Transverse colon (tissue), 4 donors: ENCODE results near the gene RETSAT. TPM values are rescaled to one million over a fixed set of nuclear protein-coding genes. Genes with fewer than 3 reads are reported as not detected.

Experiments used
- DNase-seq: peaks from one replicate; pipeline ENCODE4 v3.0.0-alpha.2; 2019
- H3K27ac ChIP-seq, 4 donors: fragments of 200-600 bp; sonication (generic); 2 replicates each; pipeline ENCODE4 v1.5.1; 2016 to 2018; ENCODE audit warnings: inconsistent platforms in 4 of 4
- H3K27me3 ChIP-seq: fragments of 200-600 bp; sonication (generic); 2 replicates; pipeline ENCODE4 v1.5.1; 2017; ENCODE audit warnings: inconsistent platforms
- H3K36me3 ChIP-seq, 4 donors: fragments of 200-600 bp; sonication (generic); 2 replicates each; pipeline ENCODE4 v1.5.1; 2017 to 2019; ENCODE audit warnings: inconsistent platforms in 4 of 4
- H3K4me1 ChIP-seq, 4 donors: fragments of 200-600 bp; sonication (generic); 2 replicates each; pipeline ENCODE4 v1.5.1; 2017 to 2020; ENCODE audit warnings: inconsistent platforms in 4 of 4
- H3K4me3 ChIP-seq, 4 donors: fragments of 200-600 bp; sonication (generic); 1 replicate in 1 of 4; 2 replicates in 3 of 4; pipeline versions ENCODE4 v1.5.1 to v1.6.1; 2017 to 2019; ENCODE audit warnings: inconsistent platforms in 4 of 4
- H3K9me3 ChIP-seq, 2 donors: fragments of 200-600 bp; sonication (generic); 2 replicates each; pipeline ENCODE4 v1.5.1; 2017 to 2019; ENCODE audit warnings: inconsistent platforms in 2 of 2
- EP300 ChIP-seq: sonication (generic); formaldehyde crosslinking; IDR thresholded peaks from one replicate; pipeline ENCODE4 v1.6.1; 2017; ENCODE audit warnings: antibody characterized with exemption, low read depth
- POLR2A ChIP-seq: fragments of 450-650 bp; IDR thresholded peaks from one replicate; pipeline ENCODE4 v1.6.1; 2016; ENCODE audit warnings: antibody characterized with exemption, mild to moderate bottlenecking, moderate library complexity
- POLR2AphosphoS5 ChIP-seq, 3 donors: sonication (generic); formaldehyde crosslinking; IDR thresholded peaks; one replicate each; pipeline ENCODE4 v1.6.1; 2016; ENCODE audit warnings: antibody characterized with exemption in 3 of 3
- WGBS, 2 donors: methylation state at CpG; one replicate each; pipeline ENCODE4 v1.1.5; 2018; ENCODE audit warnings: low coverage in 1 of 2; 5-methylcytosine and 5-hydroxymethylcytosine counted together
- in situ Hi-C, 4 donors: fragments of 200-750 bp; cut with MboI; loops; one replicate each; pipeline versions ENCODE4 v1.15.0 to v1.15.1; 2017; ENCODE audit warnings: low sequenced_read_pairs in 3 of 4, low pct_ligation_motif_present in 1 of 4, low pct_unique_long_range_greater_than_20kb in 1 of 4
- intact Hi-C: fragments of 100-400 bp; cut with DNase I; formaldehyde crosslinking; loops from one replicate; pipeline ENCODE4 v1.15.1; 2023; ENCODE audit warnings: low total_unique reads
- total RNA-seq, 4 donors: library from RNA; depleted of rRNA; stranded (reverse); fragments of >200 nt; gene quantifications; one replicate each; pipeline ENCODE4 v1.1.0, GENCODE V29; 2016
- TF ChIP-seq, protein P1 (sequence below), 5 experiments: fragments of 200-600 bp in 3 of 5; fragments of 450-650 bp in 2 of 5; sonication (generic) in 3 of 5; IDR thresholded peaks; 1 replicate in 2 of 5; 2 replicates in 3 of 5; pipeline ENCODE4 v1.5.1; 2016 to 2017; ENCODE audit warnings: antibody characterized with exemption in 5 of 5, inconsistent platforms in 3 of 5, mild to moderate bottlenecking in 2 of 5, moderate library complexity in 1 of 5

RETSAT gene
- total RNA-seq, 4 donors from 2014 or later, result 109 to 638 (median 330) TPM

DNA sequence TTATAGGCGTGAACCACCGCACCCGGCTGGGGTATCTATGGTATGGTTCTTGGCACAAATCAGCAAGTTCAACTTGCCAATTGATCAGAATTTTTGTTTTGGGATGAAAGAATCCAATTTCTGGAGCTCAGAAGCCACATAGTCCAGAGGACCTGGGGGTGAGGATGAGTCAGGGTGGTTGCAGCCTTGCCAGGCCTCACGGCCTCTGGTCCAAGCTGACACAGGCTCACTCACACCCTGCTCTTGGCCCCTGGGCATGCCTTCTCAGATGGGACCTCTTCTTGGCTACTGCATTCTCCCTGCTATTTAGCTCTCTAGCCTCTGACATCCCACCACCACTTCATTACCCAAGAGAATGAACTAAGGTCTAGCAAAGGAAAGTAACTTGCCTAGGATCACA, 39.5 kb upstream of the RETSAT start:
- whole genome bisulfite sequencing, 2 donors, result 94 to 100% methylated on average over 3 to 4 of the region's 4 CpGs
- intact Hi-C loops (no loop called here), in situ Hi-C loops (no loop called here)
- Histone ChIP-seq H3K9me3 (no peaks in the 10 kb centered on the region), H3K4me1 (peaks cover 0 to 8% (median 2%) of the 10 kb centered on the region in 4 donors), H3K27me3 (no peaks in the 10 kb centered on the region), H3K4me3 (no peak overlapping the region), H3K36me3 (peaks cover 0 to under 1% (median 0%) of the 10 kb centered on the region in 4 donors), H3K27ac (no peak overlapping the region)
- no peak for DNase-seq
- TF ChIP-seq POLR2A, result no peak
- TF ChIP-seq, protein P1, sequence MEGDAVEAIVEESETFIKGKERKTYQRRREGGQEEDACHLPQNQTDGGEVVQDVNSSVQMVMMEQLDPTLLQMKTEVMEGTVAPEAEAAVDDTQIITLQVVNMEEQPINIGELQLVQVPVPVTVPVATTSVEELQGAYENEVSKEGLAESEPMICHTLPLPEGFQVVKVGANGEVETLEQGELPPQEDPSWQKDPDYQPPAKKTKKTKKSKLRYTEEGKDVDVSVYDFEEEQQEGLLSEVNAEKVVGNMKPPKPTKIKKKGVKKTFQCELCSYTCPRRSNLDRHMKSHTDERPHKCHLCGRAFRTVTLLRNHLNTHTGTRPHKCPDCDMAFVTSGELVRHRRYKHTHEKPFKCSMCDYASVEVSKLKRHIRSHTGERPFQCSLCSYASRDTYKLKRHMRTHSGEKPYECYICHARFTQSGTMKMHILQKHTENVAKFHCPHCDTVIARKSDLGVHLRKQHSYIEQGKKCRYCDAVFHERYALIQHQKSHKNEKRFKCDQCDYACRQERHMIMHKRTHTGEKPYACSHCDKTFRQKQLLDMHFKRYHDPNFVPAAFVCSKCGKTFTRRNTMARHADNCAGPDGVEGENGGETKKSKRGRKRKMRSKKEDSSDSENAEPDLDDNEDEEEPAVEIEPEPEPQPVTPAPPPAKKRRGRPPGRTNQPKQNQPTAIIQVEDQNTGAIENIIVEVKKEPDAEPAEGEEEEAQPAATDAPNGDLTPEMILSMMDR (IDR thresholded peaks at IDR 0.05), result no peak
- no peak for TF ChIP-seq EP300
- no peak for TF ChIP-seq POLR2AphosphoS5 (IDR thresholded peaks at IDR 0.05)

DNA sequence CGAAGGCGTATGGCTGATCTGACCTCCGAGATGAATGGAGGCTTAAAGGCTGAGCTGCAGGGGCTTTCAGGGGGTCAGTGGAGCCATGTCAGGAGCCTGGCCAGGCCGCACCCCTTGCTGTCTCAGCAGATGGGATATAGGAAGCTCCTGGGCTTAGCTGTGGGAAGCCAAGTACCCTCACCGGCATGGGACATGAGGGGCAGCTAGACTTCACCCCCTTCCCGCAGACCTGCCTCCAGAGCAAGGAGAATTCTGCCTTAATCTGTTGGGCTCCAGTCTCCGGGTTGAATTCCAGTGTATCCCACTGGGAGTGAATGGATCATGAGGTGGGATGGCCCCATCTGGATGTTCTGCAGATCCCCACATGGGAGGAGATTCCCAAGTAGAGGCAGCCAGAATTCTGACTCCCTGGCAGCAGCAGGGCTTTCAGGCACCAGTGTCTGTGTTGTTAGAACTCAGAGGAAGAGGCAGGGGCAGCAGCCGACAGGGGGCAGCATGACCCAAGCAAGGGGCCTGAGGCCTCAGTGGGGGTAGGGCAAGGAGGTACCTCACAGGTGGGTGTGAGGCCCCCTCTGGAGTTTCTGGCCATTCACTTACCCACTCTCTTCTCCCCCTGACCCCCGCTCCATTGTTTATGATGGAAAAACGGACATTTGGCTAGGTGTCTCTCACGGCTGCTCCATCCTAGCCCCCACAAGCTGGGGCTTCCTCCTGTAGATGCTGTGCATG, 36.8 kb upstream of the RETSAT start:
- no peaks in the 10 kb centered on the region for H3K9me3 ChIP-seq
- no peaks in the 10 kb centered on the region for H3K27me3 ChIP-seq
- 84% methylated on average over 11 of the region's 11 CpGs; no CpG with 5 or more reads in 1 of the 2 donors for WGBS, 2 donors
- in situ Hi-C loops, result no loop called here
- intact Hi-C loops, result no loop called here
- no peaks in the 10 kb centered on the region for H3K4me1 ChIP-seq
- peaks cover 0 to 7% (median 0%) of the 10 kb centered on the region in 4 donors for H3K36me3 ChIP-seq
- no peak overlapping the region for H3K4me3 ChIP-seq
- DNase-seq, result peak; percentile 78
- no peak for TF ChIP-seq POLR2AphosphoS5 (IDR thresholded peaks at IDR 0.05)
- TF ChIP-seq, protein P1 (IDR thresholded peaks at IDR 0.05), result peak; percentile 62 to 72 (median 64)
- TF ChIP-seq POLR2A, result no peak
- no peak for TF ChIP-seq EP300
- H3K27ac ChIP-seq, result no peak overlapping the region

- DNase-seq, result no peak
- 85 to 88% methylated on average over 4 to 9 of the region's 9 CpGs for WGBS, 2 donors
- H3K36me3 ChIP-seq, result peaks cover 0 to 7% (median 0%) of the 10 kb centered on the region in 4 donors
- no peaks in the 10 kb centered on the region for H3K27me3 ChIP-seq
- intact Hi-C loops (no loop called here), in situ Hi-C loops (no loop called here)
- H3K27ac ChIP-seq, result no peak overlapping the region
- H3K9me3 ChIP-seq, result no peaks in the 10 kb centered on the region
- H3K4me1 ChIP-seq, result no peaks in the 10 kb centered on the region
- no peak overlapping the region for H3K4me3 ChIP-seq
- no peak for TF ChIP-seq EP300
- no peak for TF ChIP-seq POLR2A
- TF ChIP-seq, protein P1 (IDR thresholded peaks at IDR 0.05), result no peak
- no peak for TF ChIP-seq POLR2AphosphoS5 (IDR thresholded peaks at IDR 0.05)
Observed at GRCh38 chr2:85388878-85389538, 34.7 kb upstream of the RETSAT start.

GRCh38 chr2:85387754-85388153, 33.4 kb upstream of the RETSAT start:
- TF ChIP-seq POLR2AphosphoS5 (IDR thresholded peaks at IDR 0.05), result no peak
- TF ChIP-seq, protein P1 (IDR thresholded peaks at IDR 0.05), result no peak
- no peak for TF ChIP-seq POLR2A
- no peak for TF ChIP-seq EP300
- H3K27me3 ChIP-seq, result no peaks in the 10 kb centered on the region
- DNase-seq, result no peak
- intact Hi-C loops (no loop called here), in situ Hi-C loops (no loop called here)
- H3K4me1 ChIP-seq, result no peaks in the 10 kb centered on the region
- no peaks in the 10 kb centered on the region for H3K9me3 ChIP-seq
- peaks cover 0 to 11% (median 0%) of the 10 kb centered on the region in 4 donors for H3K36me3 ChIP-seq
- no peak overlapping the region for H3K4me3 ChIP-seq
- WGBS, 2 donors, result 84% methylated on average over 2 of the region's 2 CpGs
- no peak overlapping the region for H3K27ac ChIP-seq
